HEK293 (cell line): Measurements from ENCODE around the gene SCN1A.

Source experiments
- CTCF ChIA-PET: fragments of 350-600 bp; formaldehyde crosslinking; extraction: SDS; loops from one replicate; lab custom pipeline; 2021; ENCODE audit warnings: antibody characterized with exemption; lab: Yijun Ruan, JAX
- POLR2A ChIA-PET: fragments of 300-600 bp; formaldehyde crosslinking; extraction: SDS; loops from one replicate; lab custom pipeline; 2020; ENCODE audit warnings: antibody characterized with exemption, inconsistent platforms; lab: Yijun Ruan, JAX
- H3K27ac ChIP-seq: fragments of 200-500 bp; sonication (Bioruptor generic); 2 replicates; pipeline ENCODE4 v1.5.1; 2014; ENCODE audit warnings: low read depth, low read length, control low read depth, inconsistent platforms; ENCODE audit errors: extremely low read depth
- H3K36me3 ChIP-seq, 2 experiments: fragments of 200-500 bp in 1 of 2; sonication (Bioruptor generic) in 1 of 2; 1 replicate in 1 of 2; 2 replicates in 1 of 2; pipeline ENCODE4 v1.5.1; 2014 to 2017; ENCODE audit warnings: inconsistent platforms in 2 of 2, low read length in 2 of 2; ENCODE audit not compliant: control insufficient read depth in 2 of 2, insufficient read depth in 1 of 2
- H3K4me1 ChIP-seq: fragments of 200-500 bp; sonication (Bioruptor generic); 2 replicates; pipeline ENCODE4 v1.5.1; 2014; ENCODE audit warnings: mild to moderate bottlenecking, low read length, inconsistent platforms; ENCODE audit not compliant: control insufficient read depth, insufficient read depth
- H3K4me3 ChIP-seq: 2 replicates; pipeline ENCODE4 v1.5.1; 2011; ENCODE audit warnings: low read depth, mild to moderate bottlenecking, control low read depth, low read length, moderate library complexity
- H3K9me3 ChIP-seq: fragments of 200-500 bp; sonication (Bioruptor generic); 2 replicates; pipeline ENCODE4 v1.5.1; 2014; ENCODE audit warnings: low read depth, low read length, inconsistent platforms; ENCODE audit not compliant: control insufficient read depth, insufficient read depth
- AEBP2 ChIP-seq: fragments of 450-650 bp; formaldehyde crosslinking; IDR thresholded peaks from 2 replicates; pipeline ENCODE4 v1.5.1; 2016; ENCODE audit warnings: missing biosample characterization, missing genetic modification characterization, borderline replicate concordance
- ELK4 ChIP-seq: IDR thresholded peaks from 2 replicates; pipeline ENCODE4 v1.6.1; 2011; ENCODE audit warnings: mild to moderate bottlenecking, low read depth, low read length, borderline replicate concordance
- GLI4 ChIP-seq: fragments of 450-650 bp; formaldehyde crosslinking; IDR thresholded peaks from 2 replicates; pipeline ENCODE4 v1.5.1; 2016; ENCODE audit warnings: missing biosample characterization, missing genetic modification characterization
- HIC1 ChIP-seq: fragments of 450-650 bp; formaldehyde crosslinking; IDR thresholded peaks from 2 replicates; pipeline ENCODE4 v1.5.1; 2016; ENCODE audit warnings: missing biosample characterization, missing genetic modification characterization
- HOXA7 ChIP-seq: sonication (generic); formaldehyde crosslinking; IDR thresholded peaks from 2 replicates; pipeline ENCODE4 v1.8.1; 2022; ENCODE audit warnings: missing genetic modification reagents, borderline replicate concordance
- INSM2 ChIP-seq: fragments of 450-650 bp; formaldehyde crosslinking; IDR thresholded peaks from 2 replicates; pipeline ENCODE4 v1.5.1; 2016; ENCODE audit warnings: missing biosample characterization, missing genetic modification characterization
- PRDM1 ChIP-seq: fragments of 450-650 bp; formaldehyde crosslinking; IDR thresholded peaks from 2 replicates; pipeline ENCODE4; 2016; ENCODE audit warnings: missing biosample characterization, missing genetic modification characterization
- REST ChIP-seq: fragments of 450-650 bp; formaldehyde crosslinking; IDR thresholded peaks from 2 replicates; pipeline ENCODE4 v1.5.1; 2016; ENCODE audit warnings: missing biosample characterization, missing genetic modification characterization
- SCRT1 ChIP-seq: fragments of 450-650 bp; formaldehyde crosslinking; IDR thresholded peaks from 2 replicates; pipeline ENCODE4 v1.5.1; 2016; ENCODE audit warnings: missing biosample characterization, missing genetic modification characterization, borderline replicate concordance
- SETDB1 ChIP-seq: IDR thresholded peaks from one replicate; pipeline ENCODE4 v1.6.1; 2017; ENCODE audit warnings: mild to moderate bottlenecking, low read length, moderate library complexity, mixed read lengths; ENCODE audit not compliant: insufficient read length
- ZBTB17 ChIP-seq: fragments of 450-650 bp; formaldehyde crosslinking; IDR thresholded peaks from 2 replicates; pipeline ENCODE4 v1.5.1; 2016; ENCODE audit warnings: missing biosample characterization, missing genetic modification characterization
- ZBTB20 ChIP-seq: fragments of 450-650 bp; formaldehyde crosslinking; IDR thresholded peaks from 2 replicates; pipeline ENCODE4 v1.5.1; 2016; ENCODE audit warnings: missing biosample characterization, missing genetic modification characterization
- ZBTB8A ChIP-seq: fragments of 450-650 bp; formaldehyde crosslinking; IDR thresholded peaks from 2 replicates; pipeline ENCODE4 v1.5.1; 2016; ENCODE audit warnings: missing biosample characterization, missing genetic modification characterization
- ZNF2 ChIP-seq: fragments of 450-650 bp; formaldehyde crosslinking; IDR thresholded peaks from 2 replicates; pipeline ENCODE4 v1.5.1; 2016; ENCODE audit warnings: missing biosample characterization, missing genetic modification characterization
- ZNF223 ChIP-seq: fragments of 450-650 bp; formaldehyde crosslinking; IDR thresholded peaks from 2 replicates; pipeline ENCODE4 v1.5.1; 2016; ENCODE audit warnings: missing biosample characterization, missing genetic modification characterization
- ZNF23 ChIP-seq: fragments of 450-650 bp; formaldehyde crosslinking; IDR thresholded peaks from 2 replicates; pipeline ENCODE4 v1.5.1; 2016; ENCODE audit warnings: missing biosample characterization, missing genetic modification characterization, borderline replicate concordance
- ZNF280D ChIP-seq: fragments of 450-650 bp; formaldehyde crosslinking; IDR thresholded peaks from 2 replicates; pipeline ENCODE4 v1.5.1; 2016; ENCODE audit warnings: missing biosample characterization, missing genetic modification characterization
- ZNF335 ChIP-seq: fragments of 450-650 bp; formaldehyde crosslinking; conservative IDR thresholded peaks from 2 replicates; pipeline ENCODE4 v1.5.1; 2016; ENCODE audit warnings: missing biosample characterization, missing genetic modification characterization
- ZNF37A ChIP-seq: fragments of 450-650 bp; IDR thresholded peaks from 2 replicates; pipeline ENCODE4 v1.5.1; 2018; ENCODE audit warnings: missing biosample characterization, missing genetic modification characterization
- ZNF621 ChIP-seq: fragments of 450-650 bp; formaldehyde crosslinking; IDR thresholded peaks from 2 replicates; pipeline ENCODE4 v1.5.1; 2017; ENCODE audit warnings: missing biosample characterization, missing genetic modification characterization
- ZNF624 ChIP-seq: fragments of 450-650 bp; formaldehyde crosslinking; IDR thresholded peaks from 2 replicates; pipeline ENCODE4 v1.5.1; 2017; ENCODE audit warnings: missing biosample characterization, missing genetic modification characterization
- ZNF639 ChIP-seq: fragments of 450-650 bp; formaldehyde crosslinking; IDR thresholded peaks from 2 replicates; pipeline ENCODE4 v1.5.1; 2016; ENCODE audit warnings: missing biosample characterization, missing genetic modification characterization
- ZNF837 ChIP-seq: fragments of 450-650 bp; formaldehyde crosslinking; IDR thresholded peaks from 2 replicates; pipeline ENCODE4 v1.5.1; 2016; ENCODE audit warnings: missing biosample characterization, missing genetic modification characterization

The SCN1A gene

GRCh38 chr2:166074430-166074829, 53.4 kb downstream of the SCN1A start (continued):
- TF ChIP-seq HIC1, result no peak
- TF ChIP-seq HOXA7 (CRISPR knock-in tag), result no peak
- no peak for TF ChIP-seq ZNF2 (tag by site-specific recombination)
- no peak for TF ChIP-seq ZNF639 (tag by site-specific recombination)
- TF ChIP-seq ZNF624 (tag by site-specific recombination), result no peak
- TF ChIP-seq AEBP2 (tag by site-specific recombination), result no peak

- CTCF ChIA-PET, result interaction anchor here (0.9 to 1.0 kb wide), 2 partner anchors 11 to 16 kb away, joined by 3 to 5 read pairs; no protein-coding TSS in a partner anchor
- Histone ChIP-seq H3K4me1 (no peaks in the 10 kb centered on the region), H3K27ac (no peak overlapping the region), H3K4me3 (no peak overlapping the region), H3K9me3 (no peaks in the 10 kb centered on the region), H3K36me3 (no peaks in the 10 kb centered on the region)
- POLR2A ChIA-PET, result no interaction called here
- no peak for TF ChIP-seq SETDB1
- TF ChIP-seq ZBTB17 (tag by site-specific recombination), result no peak
- TF ChIP-seq HOXA7 (CRISPR knock-in tag), result no peak
- TF ChIP-seq PRDM1 (tag by site-specific recombination), result no peak
- TF ChIP-seq ZBTB20, result no peak
- no peak for TF ChIP-seq SCRT1
- no peak for TF ChIP-seq ZNF37A
- TF ChIP-seq ELK4, result no peak
- no peak for TF ChIP-seq ZNF335
- no peak for TF ChIP-seq ZNF223 (tag by site-specific recombination)
- TF ChIP-seq ZNF621 (tag by site-specific recombination), result no peak
- TF ChIP-seq ZBTB8A (tag by site-specific recombination), result no peak
- no peak for TF ChIP-seq ZNF837
- TF ChIP-seq ZNF23 (tag by site-specific recombination), result no peak
- no peak for TF ChIP-seq REST (tag by site-specific recombination)
- no peak for TF ChIP-seq INSM2 (tag by site-specific recombination)
- TF ChIP-seq ZNF280D, result no peak
- TF ChIP-seq GLI4, result no peak
Measured at GRCh38 chr2:166074011-166074410, 53.8 kb downstream of the SCN1A start.
